ENCODE measurements around the gene ABHD17C.

Gene ABHD17C

DNA sequence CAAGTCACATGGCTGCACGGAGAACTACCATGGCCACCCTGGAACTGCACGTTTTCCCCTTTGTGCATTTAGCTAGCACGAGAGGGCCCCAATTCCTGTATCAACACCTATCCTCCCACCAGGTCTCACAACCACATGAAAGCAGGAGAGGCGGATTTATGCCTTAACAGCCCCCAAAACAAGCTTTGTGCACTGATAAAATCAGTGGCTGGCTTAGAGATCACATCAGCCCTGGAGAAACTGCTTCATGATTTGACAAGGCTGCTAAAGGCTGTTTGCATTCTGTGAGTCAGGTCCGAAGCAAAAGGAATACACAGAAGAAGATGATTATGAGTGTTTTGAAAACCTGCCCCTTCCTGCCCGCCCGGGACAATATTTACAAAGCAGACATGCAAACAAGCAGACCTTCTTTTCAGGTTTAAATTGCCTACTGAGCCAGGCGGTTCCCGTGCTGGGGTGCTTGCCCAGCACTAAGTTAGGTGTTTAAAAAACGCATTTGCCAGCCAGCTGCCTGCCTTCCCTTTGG lies 109.9 kb downstream of the ABHD17C start:
- Histone ChIP-seq H3K4me3 (no peak overlapping the region), H3K27ac (peak overlapping the region in 3 of 21 experiments; percentile 4 to 49 (median 37))

Data from skin epidermis (tissue), 12 donors.